Measurements from ENCODE around the gene RAB6B.

GRCh38 chr3:133835418-133835743, 60.3 kb downstream of the RAB6B start:
- TF ChIP-seq CTCF (IDR thresholded peaks at IDR 0.05): no peak
- TF ChIP-seq POLR2A (IDR thresholded peaks at IDR 0.05): no peak

Measured in breast epithelium (tissue), 3 donors.